Type B pancreatic cell (in vitro differentiated cells): ENCODE results near the gene GASK1A. TPM values are rescaled to one million over a fixed set of nuclear protein-coding genes. Genes with fewer than 3 reads are reported as not detected.

Source experiments
- DNase-seq: peaks from one replicate; pipeline ENCODE4 v3.0.0; 2021; ENCODE audit warnings: mixed read lengths; ENCODE audit not compliant: unreplicated experiment; ENCODE audit errors: extremely low spot score
- H3K27ac Mint-ChIP-seq: 2 replicates; pipeline ENCODE4 v1.8.0; 2021; ENCODE audit warnings: mild to moderate bottlenecking, mixed read lengths
- H3K27me3 Mint-ChIP-seq: 2 replicates; pipeline ENCODE4 v1.8.0; 2021; ENCODE audit warnings: mixed read lengths
- H3K36me3 Mint-ChIP-seq: 2 replicates; pipeline ENCODE4 v1.8.0; 2021; ENCODE audit warnings: mixed read lengths
- H3K4me1 Mint-ChIP-seq: one replicate; pipeline ENCODE4 v1.8.0; 2021; ENCODE audit warnings: mixed read lengths; ENCODE audit not compliant: unreplicated experiment
- H3K4me3 Mint-ChIP-seq: 2 replicates; pipeline ENCODE4 v1.8.0; 2021; ENCODE audit warnings: mild to moderate bottlenecking, mixed read lengths
- H3K9me3 Mint-ChIP-seq: 2 replicates; pipeline ENCODE4 v1.8.0; 2021; ENCODE audit warnings: mixed read lengths
- total RNA-seq: library from RNA; stranded (reverse); gene quantifications from 2 replicates; pipeline ENCODE4 v1.2.1, GENCODE V29; 2021; ENCODE audit warnings: low replicate concordance
- TF ChIP-seq, protein P1 (sequence below): fragments of 200-600 bp; sonication (generic); conservative IDR thresholded peaks from 2 replicates; pipeline ENCODE4 v1.5.0; 2021; ENCODE audit warnings: antibody characterized with exemption, mild to moderate bottlenecking

GASK1A gene
- total RNA-seq, 1 donor from 2014 or later, result 0.89 TPM

DNA sequence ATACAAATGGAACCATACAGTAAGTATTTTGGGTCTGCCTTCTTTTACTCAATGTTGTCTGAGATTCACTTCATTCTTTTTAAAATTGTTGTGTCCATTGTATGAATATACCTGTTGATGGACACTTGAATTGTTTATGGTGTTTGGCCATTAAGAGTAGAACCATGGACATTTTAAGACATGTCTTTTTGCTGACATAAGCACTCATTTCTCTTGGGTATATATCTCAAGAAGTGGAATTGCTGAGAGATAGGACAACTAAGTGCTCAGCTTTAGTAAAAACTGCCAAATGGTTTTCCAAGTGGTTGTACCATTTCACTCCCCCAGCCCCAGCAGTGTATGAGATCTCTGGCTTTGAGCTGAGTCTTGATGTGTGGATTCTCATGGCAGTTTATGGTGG is 98.6 kb downstream of the GASK1A start:
- DNase-seq, result no peak
- Mint-ChIP-seq H3K36me3 (peaks cover 30% of the 10 kb centered on the region), H3K27ac (no peak overlapping the region), H3K9me3 (peaks cover 4% of the 10 kb centered on the region), H3K4me3 (no peak overlapping the region), H3K27me3 (peaks cover 9% of the 10 kb centered on the region), H3K4me1 (no peaks in the 10 kb centered on the region)
- TF ChIP-seq, protein P1, sequence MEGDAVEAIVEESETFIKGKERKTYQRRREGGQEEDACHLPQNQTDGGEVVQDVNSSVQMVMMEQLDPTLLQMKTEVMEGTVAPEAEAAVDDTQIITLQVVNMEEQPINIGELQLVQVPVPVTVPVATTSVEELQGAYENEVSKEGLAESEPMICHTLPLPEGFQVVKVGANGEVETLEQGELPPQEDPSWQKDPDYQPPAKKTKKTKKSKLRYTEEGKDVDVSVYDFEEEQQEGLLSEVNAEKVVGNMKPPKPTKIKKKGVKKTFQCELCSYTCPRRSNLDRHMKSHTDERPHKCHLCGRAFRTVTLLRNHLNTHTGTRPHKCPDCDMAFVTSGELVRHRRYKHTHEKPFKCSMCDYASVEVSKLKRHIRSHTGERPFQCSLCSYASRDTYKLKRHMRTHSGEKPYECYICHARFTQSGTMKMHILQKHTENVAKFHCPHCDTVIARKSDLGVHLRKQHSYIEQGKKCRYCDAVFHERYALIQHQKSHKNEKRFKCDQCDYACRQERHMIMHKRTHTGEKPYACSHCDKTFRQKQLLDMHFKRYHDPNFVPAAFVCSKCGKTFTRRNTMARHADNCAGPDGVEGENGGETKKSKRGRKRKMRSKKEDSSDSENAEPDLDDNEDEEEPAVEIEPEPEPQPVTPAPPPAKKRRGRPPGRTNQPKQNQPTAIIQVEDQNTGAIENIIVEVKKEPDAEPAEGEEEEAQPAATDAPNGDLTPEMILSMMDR, result no peak

DNA sequence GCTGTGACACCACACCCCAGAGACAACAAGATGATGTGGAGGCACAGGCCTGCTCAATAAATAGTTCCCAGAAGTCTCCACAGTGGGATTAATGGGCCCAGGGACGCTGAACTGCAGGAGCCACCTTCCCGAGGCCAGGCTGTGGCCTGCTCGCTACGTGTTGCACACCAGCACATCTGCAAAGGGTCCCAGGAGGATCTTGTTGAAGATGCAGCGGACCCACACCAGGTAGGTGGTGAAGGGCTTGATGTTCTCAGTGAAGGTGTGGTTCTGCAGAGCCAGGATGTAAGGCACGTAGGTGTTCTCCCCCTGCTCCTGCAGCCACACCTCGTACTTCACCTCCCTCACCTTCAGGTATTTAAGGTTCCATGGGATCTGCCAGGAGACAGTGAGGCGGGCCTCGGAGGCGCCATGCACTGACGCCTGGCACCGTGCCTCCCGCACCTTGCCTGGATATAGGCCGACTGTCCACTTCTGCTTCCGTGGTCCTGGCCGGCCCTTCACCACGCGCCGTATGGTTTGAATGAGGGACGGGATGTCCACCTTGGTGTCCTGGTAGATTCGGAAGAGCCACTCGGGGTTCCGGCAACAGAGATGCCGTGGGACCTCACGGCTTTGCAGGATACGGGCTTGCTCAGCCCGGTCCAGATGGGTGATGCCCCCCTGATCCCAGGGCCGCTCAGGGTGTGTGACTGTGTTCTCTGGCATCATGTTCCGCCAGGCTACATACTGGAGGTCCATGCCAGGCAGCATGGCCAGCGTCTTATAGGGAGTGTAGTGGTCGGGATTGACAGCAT is 100.6 kb downstream of the GASK1A start:
- peaks cover 32% of the 10 kb centered on the region for H3K36me3 Mint-ChIP-seq
- TF ChIP-seq, protein P1, result no peak
- H3K9me3 Mint-ChIP-seq, result peaks cover 6% of the 10 kb centered on the region
- H3K4me3 Mint-ChIP-seq, result no peak overlapping the region
- no peak for DNase-seq
- no peak overlapping the region for H3K27ac Mint-ChIP-seq
- no peaks in the 10 kb centered on the region for H3K4me1 Mint-ChIP-seq
- H3K27me3 Mint-ChIP-seq, result peaks cover under 1% of the 10 kb centered on the region

DNA sequence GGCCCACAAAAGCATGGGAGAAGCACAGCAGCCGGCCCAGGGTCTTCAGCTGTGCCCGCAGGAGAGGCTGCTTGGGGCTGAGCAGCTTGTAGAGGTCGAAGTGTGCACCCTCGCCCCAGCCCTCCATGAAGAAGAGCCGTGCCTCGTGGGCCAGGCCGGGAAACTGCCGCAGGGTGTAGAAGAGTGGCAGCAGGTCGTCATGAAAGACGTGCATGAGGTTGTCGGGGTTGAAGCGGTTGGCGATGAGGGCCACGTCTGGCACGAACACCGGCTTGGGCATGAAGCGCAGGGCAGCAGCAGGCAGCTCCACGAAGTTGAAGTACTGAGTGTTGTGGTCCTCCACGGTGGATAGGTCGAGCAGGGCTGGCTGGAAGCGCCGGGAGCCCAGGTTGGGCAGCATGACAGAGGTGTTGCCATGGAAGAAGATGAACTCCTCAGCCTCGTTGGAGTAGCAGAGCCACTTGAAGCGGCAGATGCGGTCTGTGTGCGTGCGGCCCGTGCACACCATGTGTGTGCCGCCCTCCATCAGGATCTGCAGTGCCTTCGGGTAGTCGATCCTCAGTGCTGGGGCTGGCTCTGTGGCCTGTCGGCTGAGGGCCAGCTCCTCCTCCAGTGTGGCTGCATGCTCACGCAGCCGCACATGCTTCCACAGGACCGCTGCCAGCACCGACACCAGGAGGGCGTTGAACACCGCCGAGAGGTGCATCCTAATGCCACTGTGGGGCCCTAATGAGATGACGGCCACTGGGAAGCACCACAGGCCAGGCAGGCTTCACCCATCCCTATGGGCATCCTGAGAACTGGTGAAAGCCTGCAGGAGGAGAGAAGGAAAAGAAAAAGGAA is 101.8 kb downstream of the GASK1A start:
- Mint-ChIP-seq H3K27ac (no peak overlapping the region), H3K36me3 (peaks cover 35% of the 10 kb centered on the region), H3K27me3 (no peaks in the 10 kb centered on the region), H3K9me3 (peaks cover 9% of the 10 kb centered on the region), H3K4me3 (no peak overlapping the region), H3K4me1 (no peaks in the 10 kb centered on the region)
- no peak for DNase-seq
- TF ChIP-seq, protein P1, result no peak

DNA sequence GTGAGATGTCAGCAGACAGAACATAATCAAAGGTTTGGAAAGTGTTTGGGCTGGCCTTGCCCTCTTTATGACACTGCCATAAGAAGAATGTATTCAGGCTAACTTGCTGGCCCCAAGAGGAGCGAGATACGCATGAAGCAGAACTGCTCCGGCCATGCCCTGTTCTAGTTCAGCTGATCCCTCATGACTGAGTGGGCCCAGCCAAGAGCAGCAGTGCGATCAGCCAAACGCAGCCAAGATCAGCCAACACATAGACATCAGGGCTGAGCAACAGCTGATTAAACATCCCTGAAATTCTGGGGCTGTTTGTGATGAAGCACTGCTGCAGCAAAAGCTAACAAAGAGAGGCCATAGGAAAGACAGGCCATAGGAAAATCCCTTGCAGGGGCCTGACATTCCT is 102.7 kb downstream of the GASK1A start:
- Mint-ChIP-seq H3K4me1 (peaks cover 2% of the 10 kb centered on the region), H3K9me3 (peaks cover 12% of the 10 kb centered on the region), H3K27ac (no peak overlapping the region), H3K27me3 (no peaks in the 10 kb centered on the region), H3K36me3 (peaks cover 37% of the 10 kb centered on the region), H3K4me3 (no peak overlapping the region)
- no peak for DNase-seq
- TF ChIP-seq, protein P1, result no peak

DNA sequence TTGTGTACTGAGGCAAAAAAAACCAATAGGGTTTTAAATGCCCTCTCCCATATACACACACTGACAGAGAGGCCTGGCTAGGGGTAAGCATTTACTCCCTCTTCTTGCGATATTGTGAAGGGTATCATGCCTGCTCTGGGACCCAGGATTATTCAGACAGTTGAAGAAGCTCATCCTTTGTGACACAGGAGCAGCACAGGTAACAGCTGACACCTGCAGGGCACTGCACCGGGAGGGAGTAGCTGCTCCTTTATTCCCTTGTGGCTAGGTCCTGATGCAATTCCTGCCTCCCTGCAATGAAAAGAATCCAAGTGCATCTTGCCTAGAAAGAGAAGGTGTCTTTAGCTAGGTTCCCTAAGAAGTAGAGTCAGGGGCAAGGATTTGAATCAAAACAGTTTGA is 103.3 kb downstream of the GASK1A start:
- peaks cover 39% of the 10 kb centered on the region for H3K36me3 Mint-ChIP-seq

More for the DNA sequence above, 103.3 kb downstream of the GASK1A start:
- H3K4me1 Mint-ChIP-seq, result peaks cover 4% of the 10 kb centered on the region
- H3K27me3 Mint-ChIP-seq, result no peaks in the 10 kb centered on the region
- H3K4me3 Mint-ChIP-seq, result no peak overlapping the region
- TF ChIP-seq, protein P1, result no peak
- peaks cover 14% of the 10 kb centered on the region for H3K9me3 Mint-ChIP-seq
- no peak for DNase-seq
- no peak overlapping the region for H3K27ac Mint-ChIP-seq
